GM13976 (cell line): ENCODE results near the gene PPP1R9B.

Experiments
- DNase-seq: peaks from one replicate; pipeline ENCODE4 v3.0.0; 2012; ENCODE audit warnings: low spot score
- CTCF ChIP-seq: IDR thresholded peaks from 2 replicates; pipeline ENCODE4 v1.5.1; 2012; ENCODE audit warnings: borderline replicate concordance, mild to moderate bottlenecking; ENCODE audit not compliant: insufficient read depth; ENCODE audit errors: extremely low read depth, missing control alignments, control extremely low read depth
- in situ Hi-C: fragments of 300-500 bp; cut with MboI; formaldehyde crosslinking; loops from one replicate; pipeline ENCODE4 v1.12.0; 2022; ENCODE audit warnings: low sequenced_read_pairs, mixed read lengths, inconsistent platforms; ENCODE audit not compliant: unreplicated experiment

The PPP1R9B gene

GRCh38 chr17:50134206-50135110 lies 16.0 kb downstream of the PPP1R9B start:
- TF ChIP-seq CTCF: no peak
- no peak for DNase-seq
- in situ Hi-C loops: no loop called here

GRCh38 chr17:50133769-50134099 lies 16.7 kb downstream of the PPP1R9B start:
- no peak for TF ChIP-seq CTCF
- in situ Hi-C loops: no loop called here
- no peak for DNase-seq

GRCh38 chr17:50133028-50133768 lies 17.3 kb downstream of the PPP1R9B start:
- no peak for TF ChIP-seq CTCF
- in situ Hi-C loops: no loop called here
- no peak for DNase-seq

GRCh38 chr17:50132104-50132794 lies 18.2 kb downstream of the PPP1R9B start:
- no peak for TF ChIP-seq CTCF
- no peak for DNase-seq
- in situ Hi-C loops: no loop called here

- TF ChIP-seq CTCF: no peak
- DNase-seq: no peak
- in situ Hi-C loops: no loop called here
Observed at GRCh38 chr17:50130559-50131305, 19.7 kb downstream of the PPP1R9B start.

- DNase-seq: peak; percentile 81
- in situ Hi-C loops: no loop called here
Observed at GRCh38 chr17:50129728-50130558, 20.5 kb downstream of the PPP1R9B start, which contains the start of gene SAMD14. SAMD14 (minus strand) TSS chr17:50130160; CDS start chr17:50124959, 5,201 bp downstream.

More at GRCh38 chr17:50129728-50130558, 20.5 kb downstream of the PPP1R9B start, which contains the start of gene SAMD14:
- no peak for TF ChIP-seq CTCF
